Lung (tissue), 12 donors: ENCODE measurements around the gene ADCYAP1R1. TPM values are rescaled to one million over a fixed set of nuclear protein-coding genes. Genes with fewer than 3 reads are reported as not detected.

Experiments
- ATAC-seq: fragments of 200-7000 bp; cut with Tn5 transposase; one replicate; pipeline ENCODE4 v1.9.1; 2020; ENCODE audit warnings: moderate number of reproducible peaks; ENCODE audit not compliant: insufficient read depth, low FRiP score
- DNase-seq, 3 donors: peaks; one replicate each; pipeline ENCODE4 v3.0.0-alpha.2; 2013 to 2017
- H3K27ac ChIP-seq, 2 donors: one replicate each; pipeline ENCODE4 v1.5.1; 2013; ENCODE audit warnings: mild to moderate bottlenecking in 2 of 2, moderate library complexity in 2 of 2, control low read depth in 1 of 2, inconsistent platforms in 1 of 2, low read depth in 1 of 2, low read length in 1 of 2
- H3K27me3 ChIP-seq, 3 donors: one replicate each; pipeline ENCODE4 v1.5.1; 2013; ENCODE audit warnings: low read length in 2 of 3; ENCODE audit not compliant: control insufficient read depth in 3 of 3, insufficient read depth in 3 of 3
- H3K36me3 ChIP-seq, 4 donors: one replicate each; pipeline ENCODE4 v1.5.1; 2013; ENCODE audit warnings: low read length in 4 of 4, mild to moderate bottlenecking in 1 of 4, moderate library complexity in 1 of 4; ENCODE audit not compliant: control insufficient read depth in 4 of 4, insufficient read depth in 4 of 4
- H3K4me1 ChIP-seq, 5 donors: one replicate each; pipeline ENCODE4 v1.5.1; 2013; ENCODE audit warnings: low read length in 5 of 5, mild to moderate bottlenecking in 2 of 5, moderate library complexity in 1 of 5; ENCODE audit not compliant: control insufficient read depth in 5 of 5, insufficient read depth in 5 of 5
- H3K4me3 ChIP-seq: one replicate; pipeline ENCODE4 v1.5.1; 2013; ENCODE audit warnings: mild to moderate bottlenecking, control low read depth, moderate library complexity
- H3K9ac ChIP-seq, 2 donors: one replicate each; pipeline ENCODE4 v1.5.1; 2013; ENCODE audit warnings: low read length in 2 of 2, control low read depth in 1 of 2; ENCODE audit not compliant: insufficient read depth in 1 of 2
- H3K9me3 ChIP-seq, 4 donors: one replicate each; pipeline ENCODE4 v1.5.1; 2013; ENCODE audit warnings: low read length in 3 of 4, mild to moderate bottlenecking in 1 of 4, moderate library complexity in 1 of 4; ENCODE audit not compliant: control insufficient read depth in 4 of 4, insufficient read depth in 3 of 4
- WGBS, 2 donors: extraction: QIAGEN DNeasy Blood & Tissue Kit; methylation state at CpG; one replicate each; pipeline ENCODE4 v1.1.7; 2013; 5-methylcytosine and 5-hydroxymethylcytosine counted together
- polyA plus RNA-seq, 2 donors: library from polyadenylated mRNA; stranded (reverse); fragments of 200-250 nt; gene quantifications; one replicate each; pipeline ENCODE4 v1.2.1, GENCODE V29; 2013
- total RNA-seq, 2 donors: library from RNA; depleted of rRNA in 1 of 2; stranded (reverse); fragments of >200 nt in 1 of 2; gene quantifications; one replicate each; pipeline ENCODE4 v1.2.1, GENCODE V29; 2014 to 2021
- TF ChIP-seq, protein P1 (sequence below): IDR thresholded peaks from 2 replicates; pipeline ENCODE4 v1.5.1; 2012; ENCODE audit warnings: mild to moderate bottlenecking; ENCODE audit errors: control extremely low read depth, extremely low read depth
- donor health status: control.
- donor health status: control.
- donor health status: Bipolar disorder and iron deficiency.
- donor health status: healthy.
- donor health status: DM: yes; HTN: yes; CAD: no.

The ADCYAP1R1 gene
- total and polyA plus RNA-seq, 4 donors, result 0.14 to 1.00 (median 0.39) TPM

DNA sequence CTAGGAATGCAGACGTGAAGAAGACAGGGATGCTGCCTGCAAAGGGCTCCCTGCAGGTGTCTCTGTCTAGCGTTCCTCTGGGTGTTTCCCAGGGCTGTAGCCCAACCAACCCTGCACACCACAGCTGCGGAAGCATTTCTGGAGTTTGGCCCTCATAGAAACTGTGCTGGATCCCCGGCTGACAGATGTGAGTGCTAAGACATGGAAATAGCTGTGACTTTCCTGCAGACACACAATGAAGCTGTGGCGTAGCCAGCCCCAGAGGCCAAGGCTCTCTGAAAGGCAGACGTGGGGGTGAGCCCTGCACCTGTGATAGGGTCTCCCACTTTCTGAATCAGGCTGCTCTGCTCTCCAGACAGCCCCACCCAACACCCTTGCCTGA, 44.8 kb downstream of the ADCYAP1R1 start:
- ATAC-seq (no peak), DNase-seq (no peak)
- no peak overlapping the region for H3K27ac ChIP-seq
- no peaks in the 10 kb centered on the region for H3K4me1 ChIP-seq
- H3K27me3 ChIP-seq, result no peaks in the 10 kb centered on the region
- H3K4me3 ChIP-seq, result no peak overlapping the region
- H3K9me3 ChIP-seq, result no peaks in the 10 kb centered on the region
- WGBS, 2 donors, result 63 to 76% methylated on average over 6 of the region's 6 CpGs
- H3K36me3 ChIP-seq, result no peaks in the 10 kb centered on the region
- H3K9ac ChIP-seq, result no peak overlapping the region
- TF ChIP-seq, protein P1, sequence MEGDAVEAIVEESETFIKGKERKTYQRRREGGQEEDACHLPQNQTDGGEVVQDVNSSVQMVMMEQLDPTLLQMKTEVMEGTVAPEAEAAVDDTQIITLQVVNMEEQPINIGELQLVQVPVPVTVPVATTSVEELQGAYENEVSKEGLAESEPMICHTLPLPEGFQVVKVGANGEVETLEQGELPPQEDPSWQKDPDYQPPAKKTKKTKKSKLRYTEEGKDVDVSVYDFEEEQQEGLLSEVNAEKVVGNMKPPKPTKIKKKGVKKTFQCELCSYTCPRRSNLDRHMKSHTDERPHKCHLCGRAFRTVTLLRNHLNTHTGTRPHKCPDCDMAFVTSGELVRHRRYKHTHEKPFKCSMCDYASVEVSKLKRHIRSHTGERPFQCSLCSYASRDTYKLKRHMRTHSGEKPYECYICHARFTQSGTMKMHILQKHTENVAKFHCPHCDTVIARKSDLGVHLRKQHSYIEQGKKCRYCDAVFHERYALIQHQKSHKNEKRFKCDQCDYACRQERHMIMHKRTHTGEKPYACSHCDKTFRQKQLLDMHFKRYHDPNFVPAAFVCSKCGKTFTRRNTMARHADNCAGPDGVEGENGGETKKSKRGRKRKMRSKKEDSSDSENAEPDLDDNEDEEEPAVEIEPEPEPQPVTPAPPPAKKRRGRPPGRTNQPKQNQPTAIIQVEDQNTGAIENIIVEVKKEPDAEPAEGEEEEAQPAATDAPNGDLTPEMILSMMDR, result no peak

- no peak overlapping the region for H3K4me3 ChIP-seq
- no peaks in the 10 kb centered on the region for H3K4me1 ChIP-seq
- ATAC-seq (no peak), DNase-seq (no peak)
- H3K27ac ChIP-seq, result no peak overlapping the region
- no peaks in the 10 kb centered on the region for H3K27me3 ChIP-seq
- no peaks in the 10 kb centered on the region for H3K36me3 ChIP-seq
- TF ChIP-seq, protein P1, result no peak
- 89 to 95% methylated on average over 5 of the region's 5 CpGs for WGBS, 2 donors
- no peaks in the 10 kb centered on the region for H3K9me3 ChIP-seq
- no peak overlapping the region for H3K9ac ChIP-seq
These were observed 46.7 kb downstream of the ADCYAP1R1 start for GRCh38 chr7:31098642-31099360.

DNA sequence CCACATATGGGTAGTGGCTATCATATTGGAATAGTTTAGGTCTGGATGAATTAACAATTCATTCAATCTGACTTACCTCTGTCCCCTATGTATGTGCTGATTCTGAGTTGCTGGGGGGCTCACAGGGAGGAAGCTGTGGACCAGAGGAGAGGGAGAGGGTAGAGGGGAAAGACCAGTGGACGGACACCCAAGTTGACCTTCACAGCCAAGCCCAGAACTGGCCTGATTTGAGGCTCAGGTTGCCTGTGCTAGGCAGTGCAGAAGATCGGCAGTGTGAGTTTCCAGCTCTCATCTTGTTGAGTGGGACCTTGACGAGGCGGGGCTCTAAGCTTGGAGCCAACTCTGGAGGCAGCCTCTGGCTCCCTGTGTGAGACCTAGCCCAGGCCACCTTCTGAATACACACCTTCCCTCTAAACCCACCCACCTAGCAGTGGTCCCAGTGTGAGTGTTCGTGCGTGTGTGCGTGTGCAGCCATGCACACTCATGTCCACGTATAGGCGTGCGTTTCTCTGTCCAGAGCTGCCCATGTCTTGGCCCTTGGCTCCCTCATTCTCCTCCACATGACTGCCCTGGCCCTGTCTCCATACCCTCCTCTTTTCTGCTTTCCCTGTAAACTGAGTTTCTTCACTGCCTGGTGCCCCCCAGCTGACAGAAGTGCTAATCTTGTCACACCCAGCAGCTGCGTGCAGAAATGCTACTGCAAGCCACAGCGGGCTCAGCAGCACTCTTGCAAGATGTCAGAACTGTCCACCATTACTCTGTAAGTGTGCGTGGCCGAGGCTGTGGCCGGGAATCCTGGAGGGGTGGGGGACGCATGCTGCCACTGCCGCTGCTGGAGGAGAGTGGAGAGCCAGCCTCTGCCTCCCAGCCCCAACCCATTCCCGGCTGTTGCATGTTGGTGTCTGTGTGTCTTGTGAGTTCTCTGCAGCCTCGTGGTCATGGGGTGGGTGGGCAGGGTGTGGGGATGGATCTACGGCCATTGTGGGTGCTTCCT, 47.6 kb downstream of the ADCYAP1R1 start:
- no peak for DNase-seq
- TF ChIP-seq, protein P1, result no peak
- Histone ChIP-seq H3K9ac (no peak overlapping the region), H3K4me1 (no peaks in the 10 kb centered on the region), H3K27ac (no peak overlapping the region), H3K27me3 (no peaks in the 10 kb centered on the region), H3K36me3 (no peaks in the 10 kb centered on the region), H3K9me3 (no peaks in the 10 kb centered on the region), H3K4me3 (no peak overlapping the region)
- WGBS, 2 donors, result 78 to 82% methylated on average over 20 of the region's 20 CpGs
- ATAC-seq, result no peak
